ENCODE data around the gene SASH1.

Gene SASH1

DNA sequence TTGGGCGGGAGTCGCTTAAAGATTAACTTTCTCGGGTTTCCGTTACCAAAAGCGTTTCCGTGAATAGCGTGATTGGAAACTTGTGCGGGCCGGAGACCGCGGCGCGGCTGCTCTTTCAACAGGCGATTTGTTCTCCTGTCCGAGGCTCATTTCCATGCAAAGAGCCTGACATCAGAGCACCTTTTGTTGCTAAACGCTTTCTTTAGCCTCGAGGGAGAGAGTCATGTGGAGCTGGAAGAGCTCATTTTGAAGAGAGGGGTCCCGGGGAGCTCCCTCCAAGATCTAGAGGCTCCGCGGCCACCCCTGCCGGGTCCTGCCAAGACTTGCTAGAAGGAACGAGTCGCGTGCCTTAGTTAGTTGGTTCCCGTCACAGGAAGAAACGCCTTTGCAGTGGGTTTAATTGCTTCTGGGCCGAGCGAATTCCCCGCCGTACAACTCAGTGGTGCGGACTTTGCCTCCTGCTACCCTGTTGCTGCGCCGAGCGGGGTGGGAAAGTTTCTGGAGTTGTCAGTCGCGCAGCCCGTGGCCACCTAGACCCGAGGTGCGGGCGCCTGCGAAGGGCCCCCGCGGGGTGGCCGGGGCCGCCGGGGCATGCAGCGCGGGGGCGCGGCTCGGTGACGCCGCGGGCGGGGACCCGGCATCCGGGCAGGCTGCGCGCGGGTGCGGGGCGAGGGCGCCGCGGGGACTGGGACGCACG, at the start of gene SASH1:
SASH1 (plus strand) TSS at position 489 of the 697 bp plus-strand sequence. CDS start 230 bp downstream, outside the sequence.
- peak; percentile 74 for DNase-seq

DNA sequence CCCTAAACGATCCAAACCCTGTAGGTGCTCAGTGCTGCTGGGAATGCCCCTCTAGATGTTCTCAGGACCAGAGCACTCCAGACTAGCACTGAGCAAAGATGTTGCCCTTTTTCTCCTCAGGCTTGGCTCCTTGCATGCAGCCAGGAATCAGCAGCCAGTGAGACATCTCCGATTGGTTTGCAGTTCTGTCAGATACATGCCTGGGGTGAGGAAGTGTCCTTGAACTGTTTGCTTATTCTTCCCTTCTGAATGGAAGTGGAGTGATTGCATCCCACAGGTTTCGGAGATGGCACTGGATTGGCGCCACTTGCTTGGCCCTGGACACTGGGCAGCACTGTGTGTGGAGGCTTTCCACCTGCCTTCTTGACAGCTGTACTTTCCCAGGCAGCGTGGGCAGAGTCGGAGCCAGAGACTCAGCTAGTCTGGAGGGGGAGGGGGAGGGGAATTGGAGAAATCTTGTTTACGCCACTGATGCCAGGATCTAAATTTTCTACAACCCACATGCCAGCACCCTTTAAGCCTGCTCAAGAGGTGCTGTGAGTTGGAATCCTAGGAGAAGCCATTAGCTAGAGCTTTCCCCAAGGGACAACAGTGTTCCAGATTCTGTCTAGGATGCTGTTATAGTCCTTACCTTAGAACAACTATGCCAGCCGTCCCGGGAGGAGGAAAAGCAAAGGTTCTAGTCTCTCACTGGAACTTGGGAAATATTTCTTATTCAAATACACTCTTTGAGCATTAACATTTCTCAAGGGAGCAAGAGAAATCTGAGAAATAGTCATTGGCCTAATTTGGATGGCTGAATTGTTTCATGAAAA, 49.2 kb upstream of the SASH1 start:
- no peak for DNase-seq

DNA sequence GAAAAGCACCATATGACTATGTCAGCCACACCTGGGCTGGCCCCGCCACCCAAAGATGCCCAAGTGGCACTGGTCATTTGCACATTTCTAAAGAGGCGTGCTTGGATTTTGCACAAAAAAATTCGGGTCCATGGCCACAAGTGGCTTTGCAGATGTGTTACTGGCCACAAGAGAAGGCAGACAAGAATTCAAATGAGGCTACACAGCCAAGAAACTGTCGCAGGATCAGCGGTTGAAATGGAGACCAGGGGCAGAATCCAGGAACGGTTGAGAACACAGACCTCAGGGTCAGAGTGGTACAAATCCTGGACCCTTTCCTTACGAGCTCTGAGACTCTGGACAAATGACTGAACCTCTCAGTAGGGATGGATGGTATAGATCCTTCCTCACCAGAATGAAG, 48.6 kb upstream of the SASH1 start:
- DNase-seq: no peak

DNA sequence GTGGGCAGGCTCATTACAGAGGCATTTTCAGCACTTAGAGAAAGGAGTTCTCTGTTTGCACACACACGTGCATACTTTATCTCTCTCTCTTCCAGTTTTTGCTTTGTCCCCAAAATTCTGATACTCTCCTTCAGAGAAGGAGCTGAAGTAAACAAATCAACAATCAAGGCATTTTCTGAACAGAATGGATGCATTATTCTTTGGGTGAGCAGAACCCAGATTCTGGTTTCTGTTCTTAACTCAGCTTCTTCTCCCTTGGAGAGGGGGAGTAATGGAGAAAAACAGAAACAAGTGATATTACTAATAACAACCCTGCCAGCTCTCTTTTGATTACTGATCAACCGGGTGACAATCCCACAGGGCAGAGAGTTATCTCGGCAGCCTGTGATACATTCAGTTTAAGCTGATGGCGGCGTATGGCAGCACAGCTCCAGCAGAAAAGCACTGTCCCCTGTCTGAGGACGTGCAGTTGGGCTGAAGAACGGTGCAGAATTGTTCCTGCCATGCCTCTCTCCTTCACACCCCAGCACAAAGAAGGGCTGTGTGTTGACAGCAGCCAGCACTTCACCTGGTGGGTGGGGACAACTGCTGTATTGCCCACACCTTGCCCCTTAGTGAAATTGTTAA, 47.3 kb upstream of the SASH1 start:
- no peak for DNase-seq

DNA sequence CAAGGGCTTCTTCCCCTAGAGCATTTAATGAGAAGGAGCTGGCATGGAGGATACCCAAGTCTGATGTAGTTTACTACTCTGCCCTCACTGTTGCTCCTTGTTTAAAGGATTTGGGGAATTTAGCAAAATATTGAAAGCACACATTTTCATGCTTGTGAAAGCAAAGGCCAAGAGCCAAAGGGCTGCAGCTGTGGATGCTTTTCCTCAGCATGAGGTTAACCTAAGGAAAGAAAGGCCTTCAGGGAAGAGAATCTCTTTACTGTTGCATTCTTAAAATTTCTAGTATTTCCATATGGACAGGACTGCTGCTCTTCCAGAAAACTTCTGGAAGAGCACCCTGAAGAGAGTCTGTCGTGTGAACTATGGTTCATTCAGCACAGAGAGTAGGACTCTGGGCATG, 45.9 kb upstream of the SASH1 start:
- no peak for DNase-seq

DNA sequence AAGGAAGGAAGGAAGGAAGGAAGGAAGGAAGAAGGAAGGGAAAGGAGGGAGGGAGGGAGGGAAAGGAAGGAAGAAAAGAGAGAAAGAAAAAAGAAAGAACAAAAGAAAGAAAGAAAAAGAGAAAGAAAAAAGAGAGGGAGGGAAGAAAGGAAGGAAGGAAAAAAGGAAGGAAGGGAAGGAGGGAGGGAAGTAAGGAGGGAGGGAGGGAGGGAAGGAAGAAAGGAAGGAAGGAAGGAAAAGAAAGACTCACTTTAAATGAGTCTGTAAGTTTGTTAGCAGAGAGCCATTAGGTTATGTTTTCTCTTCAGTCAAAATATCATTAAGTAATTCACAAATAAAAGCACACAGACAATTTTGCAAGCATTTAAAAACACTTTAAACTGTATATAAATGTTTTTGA, 44.0 kb upstream of the SASH1 start:
- no peak for DNase-seq

DNA sequence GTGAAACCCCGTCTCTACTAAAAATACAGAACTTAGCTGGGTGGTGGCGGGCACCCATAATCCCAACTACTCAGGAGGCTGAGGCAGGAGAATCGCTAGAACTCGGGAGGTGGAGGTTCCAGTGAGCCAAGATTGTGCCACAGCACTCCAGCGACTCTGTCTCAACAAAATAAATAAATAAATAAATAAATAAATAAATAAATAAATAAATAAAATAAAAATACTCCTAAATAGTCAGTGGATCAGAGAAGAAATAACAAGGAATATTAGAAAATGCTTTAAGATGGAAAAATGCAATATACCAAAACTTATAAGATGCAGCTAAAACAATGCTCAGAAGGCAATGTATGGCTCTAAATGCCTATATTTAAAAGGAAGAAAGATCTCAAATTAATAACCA, 39.0 kb upstream of the SASH1 start:
- no peak for DNase-seq

DNA sequence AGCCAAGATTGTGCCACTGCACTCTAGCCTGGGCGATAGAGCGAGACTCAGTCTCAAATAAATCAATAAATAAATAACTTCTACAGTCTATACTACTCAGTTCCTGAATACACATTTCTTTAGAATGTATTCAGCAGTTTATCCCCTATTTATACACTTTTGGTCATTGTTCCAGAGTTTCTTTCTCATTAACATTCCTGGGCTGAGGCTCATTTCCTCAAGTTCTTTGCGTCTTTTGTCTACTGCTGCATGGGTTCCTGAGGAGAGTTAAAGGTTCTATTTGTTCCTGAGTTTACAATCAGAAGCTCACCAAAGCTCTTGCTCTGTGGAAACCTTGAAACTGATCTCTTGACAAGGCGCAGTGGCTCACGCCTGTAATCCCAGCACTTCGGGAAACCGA, 37.7 kb upstream of the SASH1 start:
- DNase-seq: peak; percentile 92

DNA sequence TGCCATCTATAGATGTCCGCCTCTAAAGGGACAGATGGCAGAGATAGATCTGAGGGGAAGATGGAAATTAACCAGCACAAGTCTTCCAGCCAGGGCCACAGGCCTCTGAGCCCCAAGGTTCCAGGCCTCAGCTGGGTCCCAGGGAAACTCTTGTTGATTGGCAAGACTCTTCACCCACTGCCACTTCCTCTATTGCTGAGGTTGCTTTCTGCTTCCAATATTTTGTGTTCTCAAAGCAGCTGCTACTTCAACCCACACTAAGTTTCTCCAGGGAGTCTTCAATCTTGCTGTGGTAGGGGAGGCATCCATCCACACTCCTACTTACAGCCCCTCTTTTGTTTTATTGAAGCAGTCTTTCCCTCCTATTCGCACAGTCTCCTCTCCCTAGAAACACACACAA, 36.4 kb upstream of the SASH1 start:
- DNase-seq: no peak

DNA sequence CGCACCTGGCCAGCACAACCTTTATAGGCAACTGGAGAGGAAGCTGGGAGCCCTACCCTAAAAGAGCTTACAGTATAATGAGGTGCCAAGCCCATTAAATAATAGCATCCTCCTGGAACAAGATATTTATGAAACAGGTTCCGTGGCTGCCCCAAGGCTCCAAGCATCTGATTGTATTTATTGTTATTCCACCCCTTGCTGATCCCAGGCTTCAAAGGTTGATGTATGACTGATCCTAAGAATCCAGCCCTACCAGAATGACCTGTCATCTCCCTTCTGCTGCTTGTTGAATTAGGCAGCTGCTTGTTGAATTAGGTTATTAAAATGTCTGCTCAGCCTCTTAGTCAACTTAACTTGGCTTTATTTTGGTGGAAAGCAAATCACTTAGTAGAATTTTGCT, 35.2 kb upstream of the SASH1 start:
- peak; percentile 56 for DNase-seq

DNA sequence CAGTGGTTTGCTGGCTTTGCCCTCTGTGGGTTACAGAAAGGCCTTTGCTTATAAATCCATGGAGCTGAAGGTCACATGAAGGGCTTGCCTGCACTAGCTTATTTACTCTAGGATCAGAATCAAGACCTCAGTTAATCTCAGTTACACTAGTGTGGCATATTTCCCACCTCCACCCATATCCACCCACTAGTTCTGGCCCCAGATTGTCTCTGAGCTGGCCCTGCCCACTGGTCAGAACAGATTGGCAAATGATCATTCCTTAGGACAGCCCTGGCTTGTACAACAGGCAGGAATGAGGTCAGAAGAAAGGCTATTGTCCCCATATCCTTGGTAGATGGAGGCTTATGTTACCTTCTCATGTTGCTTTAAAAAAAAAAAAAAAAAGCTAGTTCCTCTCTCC, 33.3 kb upstream of the SASH1 start:
- DNase-seq: no peak

DNA sequence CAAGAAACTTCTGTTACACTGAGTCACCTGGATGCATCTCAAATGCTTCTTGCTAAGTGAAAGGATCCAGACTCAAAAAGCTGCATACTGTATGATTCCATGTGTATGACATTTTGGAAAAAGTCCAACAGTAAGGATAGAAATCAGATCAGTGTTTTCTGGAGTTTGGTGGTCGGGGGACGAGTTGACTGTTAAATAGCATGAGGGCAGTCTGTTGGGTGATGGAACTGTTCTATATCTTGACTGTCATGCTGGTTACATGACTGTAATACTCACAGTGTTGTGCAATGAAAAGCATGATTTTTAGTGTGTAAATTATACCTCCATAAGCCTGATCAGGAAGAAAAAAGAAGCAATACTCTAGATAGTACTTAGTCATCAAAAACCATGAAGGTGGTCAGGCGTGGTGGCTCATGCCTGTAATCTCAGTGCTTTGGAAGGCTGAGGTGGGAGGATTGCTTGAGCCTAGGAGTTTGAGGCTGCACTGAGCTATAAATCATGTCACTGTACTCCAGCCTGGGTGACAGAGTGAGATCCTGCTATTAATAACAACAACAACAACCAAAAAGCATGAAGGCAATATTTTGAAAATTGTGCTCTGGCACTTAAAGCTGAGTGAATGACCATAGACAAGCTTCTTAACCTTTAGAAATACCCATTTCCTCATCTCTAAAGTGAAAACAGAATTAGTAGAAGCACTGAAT, 30.5 kb upstream of the SASH1 start:
- DNase-seq: peak; percentile 70

DNA sequence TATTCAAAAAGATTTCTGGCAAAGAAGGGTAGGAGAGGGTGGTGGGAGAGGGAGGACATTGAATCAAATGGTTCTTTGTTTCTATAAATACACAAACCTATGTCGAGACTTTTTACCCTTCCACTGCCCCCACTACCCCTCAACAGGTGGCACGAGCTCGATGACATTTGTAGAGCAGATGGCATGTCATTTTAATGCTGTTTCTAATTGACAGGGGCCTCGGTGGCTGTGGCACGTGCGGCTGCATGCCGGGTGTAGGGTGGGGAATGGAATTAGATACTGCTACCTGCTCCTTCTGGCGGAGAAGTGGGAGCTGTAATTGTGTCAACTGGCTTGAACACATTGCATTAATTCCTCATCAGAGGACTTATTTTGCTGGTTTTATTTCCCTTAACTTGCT, 29.1 kb upstream of the SASH1 start:
- no peak for DNase-seq

DNA sequence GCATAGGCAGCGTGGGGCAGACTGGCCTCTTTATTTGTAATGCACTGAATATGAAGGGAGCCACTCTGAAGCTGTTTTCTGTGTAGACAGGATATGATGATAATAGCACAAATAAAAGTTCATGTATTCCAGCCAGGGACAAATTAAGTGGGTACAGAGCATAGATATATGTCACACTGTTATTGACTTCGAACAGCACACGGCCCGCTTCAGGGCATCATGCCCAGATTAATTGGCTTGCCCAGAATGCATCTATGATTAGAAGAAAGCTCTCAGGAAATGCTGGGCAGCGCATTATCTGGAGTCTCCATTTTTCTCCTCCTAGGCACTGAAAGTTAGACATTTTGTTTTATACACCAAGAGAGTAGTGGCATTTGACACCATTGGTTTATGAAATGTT, 26.3 kb upstream of the SASH1 start:
- no peak for DNase-seq

DNA sequence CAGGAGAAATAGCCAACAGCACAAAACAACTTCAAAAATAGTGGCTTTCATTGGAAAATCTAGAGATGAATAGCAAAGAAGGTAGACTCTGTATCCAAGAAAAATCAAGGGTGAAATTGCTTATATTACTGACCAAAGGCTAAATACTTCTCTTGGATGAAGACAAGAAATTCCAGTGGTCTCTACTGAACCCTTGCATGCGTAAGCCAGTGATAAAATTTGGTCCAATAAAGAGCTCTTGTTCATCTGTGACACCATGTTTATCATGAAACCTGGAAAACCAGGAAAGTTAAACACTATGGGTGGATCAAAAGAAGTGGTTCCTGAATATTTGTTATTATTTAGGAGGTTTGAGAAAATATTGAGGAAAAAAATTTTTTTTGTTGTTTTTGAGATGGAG, 25.6 kb upstream of the SASH1 start:
- no peak for DNase-seq

DNA sequence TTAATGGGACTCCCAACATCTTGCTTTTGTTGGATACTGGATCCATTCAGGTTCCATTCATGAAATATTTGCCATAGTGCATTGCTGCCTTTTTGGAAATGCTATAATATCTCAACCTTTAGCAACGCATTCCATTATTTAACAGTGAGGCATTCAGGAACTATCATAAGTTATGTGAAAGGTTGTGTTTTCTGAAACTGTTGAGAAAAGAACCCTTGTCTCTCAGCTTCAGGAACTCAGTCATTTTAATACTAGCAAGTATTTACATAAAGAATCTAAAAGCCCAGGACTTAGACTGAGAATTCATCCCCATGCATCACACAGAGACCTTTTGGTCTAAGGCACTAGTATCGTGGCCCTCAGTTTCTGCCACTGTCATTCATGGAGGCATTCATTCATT, 24.9 kb upstream of the SASH1 start:
- peak; percentile 80 for DNase-seq

DNA sequence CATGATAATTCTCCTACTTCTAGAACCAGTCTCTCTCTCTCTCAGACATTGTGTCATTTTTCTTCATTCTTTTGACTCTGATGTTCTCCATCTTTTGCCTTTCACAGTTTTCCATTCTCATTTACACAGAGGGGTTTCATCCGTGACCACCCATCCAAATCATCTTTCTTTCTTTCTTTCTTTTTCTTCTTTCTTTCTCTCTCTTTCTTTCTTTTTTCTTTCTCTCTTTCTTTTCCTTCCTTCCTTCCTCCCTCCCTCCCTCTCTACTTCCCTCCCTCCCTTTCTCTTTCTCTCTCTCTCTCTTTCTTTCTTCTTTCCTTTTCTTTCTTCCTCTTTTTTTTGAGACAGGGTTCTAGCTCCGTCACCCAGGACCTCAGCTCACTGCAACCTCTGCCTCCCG, 19.9 kb upstream of the SASH1 start:
- no peak for DNase-seq

DNA sequence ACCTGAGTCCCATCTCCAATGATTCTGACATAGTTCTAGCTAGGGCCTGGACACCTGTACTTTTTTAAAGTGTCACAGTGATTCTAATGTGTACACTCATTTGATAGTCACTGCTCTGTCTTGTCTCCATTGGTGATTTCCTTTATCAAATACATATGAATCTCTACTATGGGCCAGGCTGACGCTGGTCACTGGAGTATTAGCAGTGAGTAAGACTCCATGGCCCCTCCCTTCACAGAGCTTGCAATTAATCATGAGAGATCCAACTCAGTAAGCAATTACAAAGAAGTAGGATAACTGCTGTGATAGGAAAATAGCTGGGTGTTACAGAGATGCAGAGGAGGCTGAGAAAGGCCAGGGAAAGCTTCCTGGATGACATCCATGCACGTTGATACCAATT, 19.3 kb upstream of the SASH1 start:
- peak; percentile 81 for DNase-seq

DNA sequence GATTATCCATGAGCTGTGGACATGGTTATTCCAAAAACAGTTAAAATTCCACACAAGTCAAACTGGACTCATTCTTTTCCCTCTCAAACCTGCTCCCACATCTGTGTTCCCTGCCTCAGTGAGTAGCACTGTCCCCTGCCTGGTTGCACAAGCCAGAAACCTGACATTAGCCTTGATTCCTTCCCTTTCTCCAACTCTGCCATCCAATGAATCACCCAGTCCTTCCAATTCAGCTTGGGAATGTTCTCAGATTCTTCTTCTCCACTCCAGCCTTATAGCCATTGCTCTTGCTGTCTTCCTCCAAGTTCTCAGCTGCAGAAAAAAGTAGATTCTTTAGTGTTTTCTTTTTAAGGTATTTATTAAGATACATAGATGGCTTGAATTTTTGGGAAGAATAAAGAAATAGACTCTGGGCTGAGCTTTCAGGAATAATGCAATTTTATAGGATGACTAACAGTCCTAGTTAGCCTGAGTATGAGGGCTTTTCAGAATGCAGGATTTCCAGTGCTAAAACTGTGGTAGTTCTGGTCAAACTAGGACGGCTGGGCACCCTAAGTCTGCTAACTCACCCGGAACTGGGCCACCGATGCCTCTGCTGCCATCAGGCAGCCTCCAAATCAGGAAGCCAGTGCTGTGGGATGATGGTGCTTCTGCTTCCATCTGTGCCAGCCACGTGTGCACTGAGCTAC, 18.2 kb upstream of the SASH1 start:
- peak; percentile 73 for DNase-seq

DNA sequence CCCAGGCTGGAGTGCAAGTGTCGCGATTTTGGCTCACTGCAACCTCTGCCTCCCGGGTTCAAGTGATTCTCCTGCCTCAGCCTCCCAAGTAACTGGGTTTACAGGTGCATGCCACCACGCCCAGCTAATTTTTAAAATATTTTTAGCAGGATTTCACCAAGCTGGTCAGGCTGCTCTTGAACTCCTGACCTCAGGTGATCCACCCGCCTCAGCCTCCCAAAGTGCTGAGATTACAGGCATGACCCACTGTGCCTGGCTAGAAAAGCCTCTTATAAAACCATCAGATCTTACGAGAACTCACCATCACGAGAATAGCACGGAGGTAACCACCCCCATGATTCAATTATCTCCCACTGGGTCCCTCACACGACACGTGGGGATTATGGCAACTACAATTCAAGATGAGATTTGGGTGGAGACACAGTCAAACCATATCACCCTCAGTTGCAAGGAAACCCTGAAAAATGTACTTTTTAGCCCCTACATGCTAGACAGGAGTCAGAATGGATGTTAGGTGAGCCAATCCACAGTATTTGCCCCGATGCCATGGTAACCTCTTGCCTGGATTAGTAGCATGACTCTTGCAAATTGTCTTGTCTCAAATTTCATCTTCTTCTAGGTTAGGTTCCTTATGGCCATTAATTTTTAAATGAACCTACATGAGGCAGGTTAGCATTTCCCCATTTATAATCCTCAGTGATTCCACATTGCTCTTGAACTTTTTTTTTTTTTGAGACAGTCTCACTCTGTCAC, 17.1 kb upstream of the SASH1 start:
- no peak for DNase-seq

DNA sequence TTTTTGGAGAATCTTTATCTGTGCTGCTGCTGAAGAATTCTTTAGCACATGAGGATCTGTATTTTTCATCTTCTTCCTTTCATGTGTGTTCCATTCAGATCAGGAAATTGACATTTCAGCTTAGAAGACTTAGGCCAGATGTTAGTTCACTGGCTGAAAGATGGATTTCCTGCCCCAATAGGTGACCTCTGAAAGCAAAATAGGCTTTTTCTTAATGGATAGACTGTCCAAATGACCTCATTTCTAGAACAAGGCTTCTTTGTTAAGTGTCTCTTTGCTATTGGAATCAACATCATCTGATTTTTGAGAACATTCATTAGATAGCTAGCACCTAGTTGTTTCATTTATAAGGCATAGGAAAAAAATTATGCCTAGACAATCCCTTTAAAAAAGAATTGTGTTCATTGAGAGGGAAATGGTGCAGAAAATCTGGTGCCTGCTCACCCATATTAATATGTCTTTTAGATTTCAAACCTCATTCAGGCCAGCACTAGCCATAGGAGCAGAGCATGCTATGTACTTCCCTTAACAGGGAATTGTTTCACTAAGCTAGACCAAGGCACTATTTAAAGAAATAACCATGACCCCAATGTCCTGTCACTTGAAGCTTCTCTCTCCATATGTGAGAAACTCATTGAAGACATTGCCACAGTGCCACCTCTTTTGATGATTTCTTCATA, 13.6 kb upstream of the SASH1 start:
- no peak for DNase-seq

All from fibroblast of skin of right biceps (primary cell).